ENCODE results near the gene RSPO4. TPM values are rescaled to one million over a fixed set of nuclear protein-coding genes. Genes with fewer than 3 reads are reported as not detected.

RSPO4 gene
- total and polyA plus RNA-seq, 9 of the 15 experiments (the other 6 are each of a cell fraction or from before 2014, with no cell fraction given) = 0.04 to 0.34 TPM; not detected in 7

- H3K27ac ChIP-seq (ENCODE audit: extremely low read depth, low read depth, low read length) = no peak overlapping the region
- H3K36me3 ChIP-seq (ENCODE audit: control insufficient read depth, insufficient read depth, low read length) = no peaks in the 10 kb centered on the region
- ChIA-PET POLR2A (interaction anchor here (0.7 kb wide), 2 partner anchors 7 to 874 kb away, joined by 3 read pairs; no protein-coding TSS in a partner anchor), CTCF (ENCODE audit: low intra/inter-chr PET ratio) (no interaction called here)
- BruUV-seq (replicated peaks) = no TSS peak
- FAIRE-seq = no peak
- H3K4me2 ChIP-seq (ENCODE audit: insufficient read depth, low read length) = no peak overlapping the region
- H3K9me1 ChIP-seq (ENCODE audit: control insufficient read depth, insufficient read depth, low read length) = no peaks in the 10 kb centered on the region
- intact Hi-C loops (cut with micrococcal nuclease) = no loop called here
- no peak overlapping the region for H3K9ac ChIP-seq (ENCODE audit: insufficient read depth in 1 of 2, low read depth in 2 of 2, low read length in 2 of 2)
- 0 out of 2 replicates have a peak, but pooled peaks cover 1% of the 10 kb centered on the region for H3K9me3 ChIP-seq (replicated peaks; ENCODE audit: control insufficient read depth, insufficient read depth, low read depth, low read length)
- ATAC-seq = no peak
- H3K4me3 ChIP-seq = no peak overlapping the region
- TF ChIP-seq ATF3 (IDR thresholded peaks at IDR 0.05) (no peak), ATF3 (CRISPR knock-in tag; conservative IDR thresholded peaks at IDR 0.05) (no peak), FOXK1 (CRISPR knock-in tag; IDR thresholded peaks at IDR 0.05; ENCODE audit: borderline replicate concordance) (no peak), RUNX1 (IDR thresholded peaks at IDR 0.05; ENCODE audit: low read depth) (no peak), FOXP1 (CRISPR knock-in tag; IDR thresholded peaks at IDR 0.05) (no peak), BRF1 (IDR thresholded peaks at IDR 0.05; ENCODE audit: borderline replicate concordance, extremely low read depth, insufficient read length) (no peak), PATZ1 (CRISPR knock-in tag; IDR thresholded peaks at IDR 0.05; ENCODE audit: borderline replicate concordance) (no peak), COPS2 (conservative IDR thresholded peaks at IDR 0.05) (no peak), TSC22D4 (tag; IDR thresholded peaks at IDR 0.05) (no peak), PHB2 (IDR thresholded peaks at IDR 0.05; ENCODE audit: low read depth) (no peak), ASH1L (IDR thresholded peaks at IDR 0.05; ENCODE audit: borderline replicate concordance, low read depth, partially characterized antibody) (no peak), SLC30A9 (CRISPR knock-in tag; IDR thresholded peaks at IDR 0.05) (no peak)
- no peaks in the 10 kb centered on the region for H4K20me1 ChIP-seq (replicated peaks; ENCODE audit: control insufficient read depth, insufficient read depth, low read length)
- 2% methylated on average over 10 of the region's 16 CpGs for WGBS (ENCODE audit: insufficient coverage, low coverage, missing lambda C conversion rate)
- no peaks in the 10 kb centered on the region for H3K4me1 ChIP-seq (replicated peaks in 1 of 2; ENCODE audit: control insufficient read depth in 2 of 2, insufficient read depth in 2 of 2, low read length in 2 of 2)
- H3K79me2 ChIP-seq (ENCODE audit: control insufficient read depth, insufficient read depth, low read length) = no peaks in the 10 kb centered on the region
- H2AFZ ChIP-seq (ENCODE audit: low read depth, low read length) = no peak overlapping the region
- peaks cover 9 to 56% of the 10 kb centered on the region in 2 experiments for H3K27me3 ChIP-seq (ENCODE audit: control insufficient read depth in 2 of 2, insufficient read depth in 2 of 2, low read length in 2 of 2)
- DNase-seq (ENCODE audit: extremely low read depth in 1 of 4, low spot score in 3 of 4) = no peak
- in situ Hi-C loops (cut with MboI) = no loop called here
Observed at GRCh38 chr20:992801-993535, 9.1 kb downstream of the RSPO4 start.
